H1 (cell line): ENCODE results near the gene SMARCA4. TPM values are rescaled to one million over a fixed set of nuclear protein-coding genes. Genes with fewer than 3 reads are reported as not detected.

ENCODE experiments used
- CTCF ChIA-PET: fragments of 300-600 bp; sonication (Branson Sonifier 250); formaldehyde crosslinking; loops from one replicate; lab custom pipeline; 2021; ENCODE audit not compliant: partially characterized antibody; lab: Charles Lee
- POLR2A ChIA-PET: fragments of 300-600 bp; sonication (Branson Sonifier 250); formaldehyde crosslinking; loops from one replicate; lab custom pipeline; 2021; ENCODE audit warnings: inconsistent platforms; ENCODE audit not compliant: partially characterized antibody; lab: Charles Lee
- DNase-seq, 2 experiments: peaks; one replicate each; pipeline versions ENCODE4 v3.0.0 to v3.0.0-alpha.2; 2010 to 2022; ENCODE audit warnings: low spot score in 2 of 2, low read depth in 1 of 2, mixed read lengths in 1 of 2
- FAIRE-seq: peaks from 2 replicates; lab custom pipeline; 2011; peaks lifted over from hg19 to GRCh38; lab: Jason Lieb, UNC
- H2AFZ ChIP-seq: 2 replicates; pipeline ENCODE4 v1.8.1; 2012; ENCODE audit warnings: low read length, inconsistent platforms
- H2AK5ac ChIP-seq: 2 replicates; pipeline ENCODE4 v1.6.1; 2013; ENCODE audit warnings: low read depth, low read length
- H2BK120ac ChIP-seq: replicated peaks from 2 replicates; pipeline ENCODE3; 2013; ENCODE audit warnings: low read depth, low read length, inconsistent platforms
- H2BK12ac ChIP-seq: 2 replicates; pipeline ENCODE4 v1.6.1; 2013; ENCODE audit warnings: low read depth, low read length
- H2BK15ac ChIP-seq: 2 replicates; pipeline ENCODE4 v1.6.1; 2013; ENCODE audit warnings: low read length
- H2BK20ac ChIP-seq: 2 replicates; pipeline ENCODE4 v1.6.1; 2013; ENCODE audit warnings: low read length
- H2BK5ac ChIP-seq: 2 replicates; pipeline ENCODE4 v1.6.1; 2013; ENCODE audit warnings: low read depth, low read length
- H3K14ac ChIP-seq: 2 replicates; pipeline ENCODE4 v1.6.1; 2013; ENCODE audit warnings: inconsistent platforms; ENCODE audit not compliant: insufficient read length
- H3K18ac ChIP-seq: 2 replicates; pipeline ENCODE4 v1.6.1; 2013; ENCODE audit warnings: low read length; ENCODE audit errors: extremely low read depth
- H3K23ac ChIP-seq: 2 replicates; pipeline ENCODE4 v1.6.1; 2013; ENCODE audit warnings: inconsistent platforms; ENCODE audit not compliant: insufficient read length
- H3K23me2 ChIP-seq: 2 replicates; pipeline ENCODE4 v1.6.1; 2013; ENCODE audit warnings: low read depth, low read length
- H3K27ac ChIP-seq: 2 replicates; pipeline ENCODE4 v1.6.1; 2011; ENCODE audit warnings: low read depth, low read length, inconsistent platforms
- H3K27me3 ChIP-seq, 4 experiments: replicated peaks in 1 of 4; 1 replicate in 1 of 4; 2 replicates in 3 of 4; pipeline versions ENCODE4 v1.6.1 to v1.8.1; 2011 to 2013; ENCODE audit warnings: low read length in 3 of 4, mild to moderate bottlenecking in 3 of 4, inconsistent platforms in 2 of 4, mixed read lengths in 2 of 4, moderate library complexity in 1 of 4; ENCODE audit not compliant: control insufficient read depth in 3 of 4, insufficient read depth in 3 of 4; ENCODE audit errors: extremely low read depth in 1 of 4
- H3K36me3 ChIP-seq, 4 experiments: 2 replicates each; pipeline versions ENCODE4 v1.6.1 to v1.8.1; 2011 to 2013; ENCODE audit warnings: mild to moderate bottlenecking in 4 of 4, low read length in 3 of 4, moderate library complexity in 2 of 4, control low read depth in 1 of 4, inconsistent platforms in 1 of 4; ENCODE audit not compliant: insufficient read depth in 4 of 4, control insufficient read depth in 2 of 4
- H3K4ac ChIP-seq: replicated peaks from 2 replicates; pipeline ENCODE3; 2013; ENCODE audit warnings: low read length, low read depth, mixed read lengths, inconsistent platforms; ENCODE audit not compliant: insufficient read length
- H3K4me1 ChIP-seq, 4 experiments: replicated peaks in 1 of 4; 1 replicate in 1 of 4; 2 replicates in 3 of 4; pipeline versions ENCODE4 v1.6.1 to v1.8.1; 2011 to 2013; ENCODE audit warnings: low read length in 3 of 4, inconsistent platforms in 2 of 4, mixed read lengths in 1 of 4; ENCODE audit not compliant: insufficient read depth in 4 of 4, control insufficient read depth in 3 of 4
- H3K4me2 ChIP-seq, 2 experiments: 2 replicates each; pipeline versions ENCODE4 v1.6.1 to v1.8.1; 2011 to 2013; ENCODE audit warnings: low read depth in 2 of 2, low read length in 2 of 2, control low read depth in 1 of 2, inconsistent platforms in 1 of 2, mild to moderate bottlenecking in 1 of 2; ENCODE audit not compliant: insufficient read depth in 1 of 2
- H3K4me3 ChIP-seq, 4 experiments: fragments of 200-600, 300-600 bp in 1 of 4; sonication (generic), shearing (Covaris generic), sonication (Bioruptor Twin) in 1 of 4; 2 replicates each; pipeline versions ENCODE4 v1.5.1 to v1.8.1; 2011 to 2016; ENCODE audit warnings: low read length in 4 of 4, low read depth in 3 of 4, control low read depth in 2 of 4, inconsistent platforms in 2 of 4, mild to moderate bottlenecking in 2 of 4, mixed read lengths in 1 of 4, moderate library complexity in 1 of 4; ENCODE audit not compliant: insufficient read depth in 2 of 4; ENCODE audit errors: extremely low read depth in 1 of 4
- H3K56ac ChIP-seq: replicated peaks from 2 replicates; pipeline ENCODE3; 2013; ENCODE audit warnings: low read depth, mild to moderate bottlenecking, mixed read lengths, low read length, inconsistent platforms; ENCODE audit not compliant: insufficient read length
- H3K79me1 ChIP-seq: 2 replicates; pipeline ENCODE4 v1.6.1; 2013; ENCODE audit warnings: low read depth, low read length, control low read depth
- H3K79me2 ChIP-seq, 2 experiments: 2 replicates each; pipeline versions ENCODE4 v1.6.1 to v1.8.1; 2012 to 2013; ENCODE audit warnings: low read length in 2 of 2, mild to moderate bottlenecking in 2 of 2, inconsistent platforms in 1 of 2; ENCODE audit not compliant: insufficient read depth in 2 of 2, control insufficient read depth in 1 of 2
- H3K9ac ChIP-seq, 4 experiments: replicated peaks in 1 of 4; 1 replicate in 1 of 4; 2 replicates in 3 of 4; pipeline versions ENCODE4 v1.6.1 to v1.8.1; 2011 to 2013; ENCODE audit warnings: low read depth in 3 of 4, low read length in 3 of 4, control low read depth in 2 of 4, mild to moderate bottlenecking in 2 of 4, moderate library complexity in 2 of 4, inconsistent platforms in 1 of 4; ENCODE audit errors: extremely low read depth in 1 of 4
- H3K9me3 ChIP-seq, 2 experiments: 2 replicates each; pipeline versions ENCODE4 v1.6.1 to v1.8.1; 2012 to 2013; ENCODE audit warnings: mild to moderate bottlenecking in 2 of 2, moderate library complexity in 2 of 2, control low read depth in 1 of 2, inconsistent platforms in 1 of 2, low read depth in 1 of 2, low read length in 1 of 2, mixed read lengths in 1 of 2; ENCODE audit not compliant: insufficient read depth in 2 of 2
- H4K20me1 ChIP-seq, 2 experiments: replicated peaks in 1 of 2; 2 replicates each; pipeline versions ENCODE3 to v1.8.1; 2011 to 2013; ENCODE audit warnings: inconsistent platforms in 2 of 2, low read length in 2 of 2, mild to moderate bottlenecking in 1 of 2; ENCODE audit not compliant: insufficient read depth in 2 of 2, control insufficient read depth in 1 of 2
- H4K5ac ChIP-seq: 2 replicates; pipeline ENCODE4 v1.6.1; 2013; ENCODE audit warnings: low read length, low read depth, mixed read lengths, inconsistent platforms; ENCODE audit not compliant: insufficient read length
- H4K8ac ChIP-seq: 2 replicates; pipeline ENCODE4 v1.8.0; 2013; ENCODE audit warnings: mild to moderate bottlenecking, moderate library complexity, low read length, inconsistent platforms; ENCODE audit not compliant: insufficient read depth; ENCODE audit errors: extremely low read depth
- H4K91ac ChIP-seq: replicated peaks from 2 replicates; pipeline ENCODE3; 2013; ENCODE audit warnings: low read length, mixed read lengths, inconsistent platforms; ENCODE audit not compliant: insufficient read length
- CTBP2 ChIP-seq: IDR thresholded peaks from 2 replicates; pipeline ENCODE4 v1.7.0; 2011; ENCODE audit warnings: borderline replicate concordance, mild to moderate bottlenecking, moderate library complexity, mixed read lengths, low read length; ENCODE audit not compliant: insufficient read depth, insufficient read length
- FOSL1 ChIP-seq: IDR thresholded peaks from 2 replicates; pipeline ENCODE4 v1.6.1; 2011; ENCODE audit warnings: mild to moderate bottlenecking, low read depth, low read length, moderate library complexity; ENCODE audit not compliant: insufficient read depth
- KDM5A ChIP-seq: fragments of 200-600 bp; IDR thresholded peaks from 2 replicates; pipeline ENCODE4 v1.7.1; 2012; ENCODE audit warnings: mild to moderate bottlenecking, low read length, inconsistent platforms, mixed read lengths
- NANOG ChIP-seq: IDR thresholded peaks from 2 replicates; pipeline ENCODE4 v1.6.1; 2011; ENCODE audit warnings: low read length, low read depth, mild to moderate bottlenecking, inconsistent platforms; ENCODE audit not compliant: insufficient read depth, poor library complexity, severe bottlenecking
- SIN3A ChIP-seq, 2 experiments: IDR thresholded peaks in 1 of 2; conservative IDR thresholded peaks in 1 of 2; 2 replicates each; pipeline ENCODE4 v1.6.1; 2011 to 2012; ENCODE audit warnings: low read length in 2 of 2, improper control_type of control experiment in 1 of 2, low read depth in 1 of 2, mild to moderate bottlenecking in 1 of 2
- SIX5 ChIP-seq: IDR thresholded peaks from 2 replicates; pipeline ENCODE4 v1.6.1; 2011; ENCODE audit warnings: mild to moderate bottlenecking, low read depth, low read length
- SP1 ChIP-seq: IDR thresholded peaks from 2 replicates; pipeline ENCODE4 v1.6.1; 2011; ENCODE audit warnings: low read depth, low read length
- SP4 ChIP-seq: IDR thresholded peaks from 2 replicates; pipeline ENCODE4 v1.6.1; 2012; ENCODE audit warnings: low read length, inconsistent platforms
- TAF7 ChIP-seq: optimal IDR thresholded peaks from 2 replicates; pipeline ENCODE3; 2011; ENCODE audit warnings: low read depth, mild to moderate bottlenecking, inconsistent platforms, low read length, moderate library complexity, borderline replicate concordance
- TBP ChIP-seq: IDR thresholded peaks from 2 replicates; pipeline ENCODE4 v1.6.1; 2011; ENCODE audit warnings: low read depth, low read length, improper control_type of control experiment
- USF2 ChIP-seq: IDR thresholded peaks from 2 replicates; pipeline ENCODE4 v1.6.1; 2011; ENCODE audit warnings: low read length, improper control_type of control experiment
- WGBS, 2 experiments: shearing (Covaris generic) in 1 of 2; methylation state at CpG; one replicate each; pipeline versions ENCODE4 v1.1.6 to v1.1.7; 2013 to 2015; ENCODE audit warnings: low lambda C conversion rate in 2 of 2, mixed read lengths in 2 of 2, inconsistent platforms in 1 of 2, low coverage in 1 of 2, missing lambda C conversion rate in 1 of 2; ENCODE audit not compliant: insufficient replicate concordance in 2 of 2, insufficient coverage in 1 of 2, insufficient read length in 1 of 2; ENCODE audit errors: extremely low coverage in 1 of 2, missing lambda C conversion rate in 1 of 2; 5-methylcytosine and 5-hydroxymethylcytosine counted together
- polyA plus RNA-seq, 7 experiments: library from polyadenylated mRNA; depleted of rRNA in 3 of 7; stranded (reverse) in 5 of 7; unstranded in 2 of 7; fragments of >200 nt in 5 of 7; fragments of 200-250 nt in 2 of 7; gene quantifications; 1 replicate in 5 of 7; 2 replicates in 1 of 7; 4 replicates in 1 of 7; pipeline versions ENCODE4 v1.2.1 to v1.2.3, GENCODE V29; 2011 to 2013; ENCODE audit warnings: missing spikeins in 2 of 7, mixed read lengths in 2 of 7
- total RNA-seq: library from RNA; stranded (reverse); fragmentation: NEBNext Ultra II Directional; extraction: Animal tissue kit (Norgen Biotek cat#: 25700); gene quantifications from 2 replicates; pipeline ENCODE4 v1.2.1, GENCODE V29; 2021

Gene SMARCA4
- total and polyA plus RNA-seq, 2 of the 8 experiments (the other 6 are each of a cell fraction or from before 2014, with no cell fraction given), result 86.4 to 263 TPM

- Histone ChIP-seq H3K14ac (no peak overlapping the region), H3K9ac (no peak overlapping the region), H3K36me3 (peaks cover 28 to 67% (median 54%) of the 10 kb centered on the region in 4 experiments), H3K23ac (no peak overlapping the region), H3K27me3 (no peaks in the 10 kb centered on the region), H3K23me2 (0 out of 2 replicates have a peak, but pooled peaks cover 2% of the 10 kb centered on the region), H3K27ac (no peak overlapping the region), H3K18ac (no peak overlapping the region), H2BK12ac (no peak overlapping the region), H3K4ac (no peak overlapping the region), H3K4me3 (no peak overlapping the region), H3K4me1 (no peaks in the 10 kb centered on the region), H2AK5ac (no peak overlapping the region), H2BK120ac (no peak overlapping the region), H3K56ac (no peak overlapping the region), H3K4me2 (no peak overlapping the region), H4K20me1 (peaks cover 12 to 19% of the 10 kb centered on the region in 2 experiments), H4K5ac (no peak overlapping the region), H2AFZ (no peak overlapping the region), H2BK5ac (no peak overlapping the region), H3K79me1 (peaks cover 3% of the 10 kb centered on the region; the same call in 1 of the 2 replicates), H2BK15ac (no peak overlapping the region), H2BK20ac (no peak overlapping the region)
- 95% methylated on average over 2 of the region's 2 CpGs; no CpG with 5 or more reads in 1 of the 2 experiments for WGBS, 2 experiments
- no peak for DNase-seq
- CTCF ChIA-PET, result interaction anchor here (2.2 kb wide), 1 partner anchor 52 kb away, joined by 10 read pairs; no protein-coding TSS in a partner anchor
- no peak for FAIRE-seq
- POLR2A ChIA-PET, result no interaction called here
- TF ChIP-seq NANOG (no peak), SP1 (no peak), CTBP2 (no peak), TAF7 (no peak), USF2 (no peak), TBP (no peak), SP4 (no peak), SIX5 (no peak), FOSL1 (no peak), KDM5A (no peak), SIN3A (conservative IDR thresholded peaks at IDR 0.05 in 1 of 2, IDR thresholded peaks at IDR 0.05 in 1 of 2; ENCODE audit: low read depth in 1 of 2, low read length in 2 of 2) (no peak)
- TF ChIP-seq, all 59 proteins: peak for 0
- Histone ChIP-seq H4K91ac (no peak overlapping the region), H3K9me3 (no peaks in the 10 kb centered on the region), H4K8ac (no peak overlapping the region), H3K79me2 (peaks cover 0 to 22% of the 10 kb centered on the region in 2 experiments; a peak in 2 of 4 replicates)
Measured at GRCh38 chr19:10988380-10988779, 27.6 kb downstream of the SMARCA4 start.
